Activated CD4-positive, CD25-positive, alpha-beta regulatory T cell treated with anti-CD3 and anti-CD28 coated beads, Interleukin-2, amount 50 U/mL, for 24 hours (primary cell): ENCODE results near the gene CHD6.

Experiments
- ATAC-seq, 2 donors: fragments of 150-1000 bp; cut with Tn5 transposase; one replicate each; pipeline ENCODE4 v1.10.0; 2021; ENCODE audit warnings: mild to moderate bottlenecking in 1 of 2, moderate library complexity in 1 of 2

CHD6 gene

DNA sequence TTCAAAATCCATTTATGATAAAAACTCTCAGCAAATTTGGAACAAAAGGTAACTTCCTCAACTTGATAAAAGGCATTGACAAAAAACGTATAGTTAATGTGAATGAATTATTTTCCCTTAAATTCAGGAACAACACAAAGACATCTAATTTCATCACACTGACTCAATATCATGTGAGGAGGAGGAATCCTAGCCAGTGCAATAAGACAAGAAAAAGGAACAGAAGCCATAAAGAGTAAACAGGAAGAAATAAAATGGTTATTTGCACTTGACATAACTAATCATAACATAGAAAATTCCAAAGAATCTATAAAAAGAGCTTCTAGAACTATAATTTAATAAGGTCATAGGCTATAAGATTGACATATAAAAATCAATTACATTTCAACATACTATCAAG is 31.4 kb downstream of the CHD6 start:
- no peak for ATAC-seq

DNA sequence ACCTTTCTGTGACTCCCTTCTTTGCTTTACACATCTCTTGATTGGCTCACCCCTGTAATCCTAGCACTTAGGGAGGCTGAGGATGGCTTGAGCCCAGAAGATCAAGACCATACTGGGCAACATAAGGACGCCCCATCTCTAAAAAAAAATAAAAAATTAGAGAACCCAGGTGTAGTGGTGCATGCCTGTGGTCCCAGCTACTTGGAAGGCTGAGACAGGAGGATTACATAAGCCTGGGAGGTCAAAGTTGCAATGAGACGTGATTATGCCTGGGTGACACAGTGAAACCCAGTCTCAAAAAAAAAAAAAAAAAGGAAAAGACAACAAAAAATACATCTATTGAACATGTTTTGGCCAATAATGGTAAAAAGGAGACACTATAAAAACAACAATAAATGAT is 37.8 kb downstream of the CHD6 start:
- no peak for ATAC-seq

DNA sequence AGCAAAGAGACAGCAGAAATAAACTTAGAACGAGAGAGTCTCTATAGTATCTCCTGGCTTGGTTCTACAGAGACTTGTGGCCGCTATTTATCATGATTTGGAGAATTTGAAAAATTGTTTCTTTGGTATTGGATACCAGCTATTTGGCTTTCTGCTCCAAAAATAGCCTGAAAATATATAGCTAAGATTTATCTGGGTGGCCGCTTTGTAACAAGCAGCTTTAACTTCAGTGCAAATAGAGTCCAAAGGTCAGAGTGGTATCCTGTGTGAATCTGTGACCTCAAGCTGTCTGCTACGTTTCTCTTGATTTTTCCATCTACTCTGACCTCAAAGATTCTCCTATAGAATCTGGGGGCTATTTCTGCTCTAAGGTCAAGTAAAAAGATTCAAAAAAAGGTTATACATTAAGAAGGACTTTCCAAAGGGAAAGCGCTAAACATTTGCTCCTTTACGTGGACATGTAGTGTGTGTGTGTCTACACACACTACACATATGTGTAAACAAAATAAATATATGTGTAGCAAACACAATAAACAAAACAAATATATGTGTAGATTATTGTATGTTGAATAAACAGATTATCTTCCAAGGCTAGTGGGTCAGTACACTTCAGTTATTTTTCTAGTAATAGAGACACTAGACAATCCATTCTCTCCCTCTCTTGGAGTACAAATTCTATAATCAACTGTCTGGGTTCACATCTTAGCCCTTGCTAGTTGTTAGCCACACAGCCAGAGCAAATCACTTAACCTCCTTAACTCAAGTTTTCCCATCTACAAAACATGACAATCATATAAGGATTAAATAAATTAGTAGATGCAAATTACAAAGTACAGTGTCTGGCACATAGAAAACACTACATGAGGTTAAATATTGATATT is 40.8 kb downstream of the CHD6 start:
- no peak for ATAC-seq

DNA sequence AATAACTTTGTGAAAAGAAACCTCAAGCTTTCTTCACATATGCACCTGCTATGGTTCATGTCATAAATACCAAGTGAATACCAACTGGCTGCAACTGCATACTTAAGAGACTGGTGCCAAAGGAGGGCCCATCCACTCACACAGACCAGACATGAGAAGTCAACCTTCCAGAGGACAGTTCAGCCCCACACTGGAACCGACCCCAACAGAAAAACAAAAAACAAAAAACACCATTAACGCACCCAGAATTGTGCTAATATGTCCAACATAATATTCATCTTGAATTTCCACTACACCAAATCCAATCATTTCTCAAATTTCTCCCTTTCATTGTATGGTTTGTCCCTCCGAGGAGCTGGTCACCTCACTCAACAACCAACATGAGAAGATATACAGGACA is 42.8 kb downstream of the CHD6 start:
- ATAC-seq = no peak

DNA sequence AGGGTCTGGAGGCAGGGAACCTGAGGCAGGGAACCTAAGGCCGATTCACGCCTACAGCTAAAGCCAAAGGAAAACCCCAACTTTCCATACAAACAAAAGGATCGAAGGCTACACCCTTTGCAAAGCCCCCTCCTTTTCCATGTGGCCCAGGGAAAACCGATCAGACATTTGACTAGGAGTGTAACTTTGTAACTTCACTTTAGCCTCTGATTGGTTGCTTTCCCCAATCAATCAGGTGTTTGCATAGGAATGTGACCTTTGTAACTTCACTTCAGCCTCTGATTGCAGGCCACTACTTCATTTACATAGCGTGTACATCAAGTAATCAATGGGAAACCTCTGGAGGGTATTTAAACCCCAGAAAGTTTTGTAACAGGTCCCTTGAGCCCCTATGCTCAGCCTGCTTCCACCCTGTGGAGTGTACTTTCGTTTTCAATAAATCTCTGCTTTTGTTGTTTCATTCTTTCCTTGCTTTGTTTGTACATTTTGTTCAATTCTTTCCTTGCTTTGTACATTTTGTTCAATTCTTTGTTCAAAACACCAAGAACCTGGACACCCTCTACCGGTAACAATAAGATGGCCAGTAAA is 43.3 kb downstream of the CHD6 start:
- ATAC-seq = no peak

- no peak for ATAC-seq
Measured at GRCh38 chr20:41573955-41574354, 44.2 kb downstream of the CHD6 start.

DNA sequence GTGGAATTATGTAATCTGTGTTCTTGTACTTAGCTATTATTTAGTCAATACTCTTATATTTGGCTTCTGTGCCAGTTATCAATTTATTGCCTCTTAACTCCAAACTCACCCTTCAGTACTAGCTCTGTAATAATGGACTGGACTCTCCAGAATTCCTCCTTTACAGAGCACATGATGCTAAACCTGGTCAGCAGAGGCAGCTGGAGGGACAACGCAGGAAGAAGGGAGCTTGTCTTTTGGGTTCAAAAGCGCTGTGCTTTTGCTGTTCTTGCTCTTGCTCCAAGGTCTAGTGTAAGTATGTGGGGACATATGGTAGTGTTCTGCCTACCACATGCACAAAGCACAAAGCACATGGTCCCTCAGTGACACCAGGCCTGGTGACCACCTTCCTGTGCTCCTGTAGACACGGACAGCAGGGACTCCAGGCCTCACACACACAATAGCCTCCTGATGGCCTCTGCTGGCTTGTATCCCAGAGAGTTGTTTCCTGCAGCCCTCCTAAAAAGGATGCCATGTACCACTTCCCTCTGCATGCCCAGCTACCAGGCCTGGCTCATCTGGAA is 46.1 kb downstream of the CHD6 start:
- no peak for ATAC-seq

DNA sequence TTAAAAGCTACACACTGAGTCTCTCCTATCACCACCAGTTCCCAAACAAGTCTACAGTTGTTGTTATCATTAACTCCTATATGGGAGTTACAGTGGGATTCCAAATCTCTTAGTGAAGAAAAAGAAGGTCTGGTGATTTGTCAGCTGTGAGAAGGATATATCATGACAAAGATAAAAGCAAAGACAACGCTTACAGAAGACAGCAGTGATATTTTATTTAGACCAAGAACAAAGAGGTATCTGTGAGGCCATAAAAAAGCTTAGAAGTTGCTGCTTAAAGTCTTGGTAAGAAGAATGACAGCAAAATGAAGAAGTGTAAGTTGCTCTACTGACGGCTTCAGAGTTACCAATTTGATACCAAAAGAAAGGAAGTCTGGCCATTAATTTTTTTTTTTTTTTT is 47.2 kb downstream of the CHD6 start:
- ATAC-seq = no peak

DNA sequence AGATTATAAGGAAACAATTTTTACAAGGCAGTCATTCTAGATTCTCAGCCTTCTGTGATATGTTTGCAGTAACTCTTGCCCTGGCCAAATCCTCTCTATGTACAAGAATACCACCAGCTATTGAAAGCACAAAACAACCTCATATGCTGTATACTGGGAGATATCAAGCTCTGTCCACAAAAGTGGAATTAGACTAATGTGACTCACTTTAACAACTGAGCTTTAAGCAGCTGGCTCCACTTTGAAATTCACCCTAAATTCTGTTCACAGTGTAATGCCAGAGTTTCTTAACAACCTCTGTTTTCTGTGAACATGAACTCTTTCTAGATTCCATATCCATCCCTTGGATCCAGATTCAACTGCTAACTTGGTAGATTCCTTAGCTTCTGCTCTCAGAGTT is 47.6 kb downstream of the CHD6 start:
- ATAC-seq = no peak

DNA sequence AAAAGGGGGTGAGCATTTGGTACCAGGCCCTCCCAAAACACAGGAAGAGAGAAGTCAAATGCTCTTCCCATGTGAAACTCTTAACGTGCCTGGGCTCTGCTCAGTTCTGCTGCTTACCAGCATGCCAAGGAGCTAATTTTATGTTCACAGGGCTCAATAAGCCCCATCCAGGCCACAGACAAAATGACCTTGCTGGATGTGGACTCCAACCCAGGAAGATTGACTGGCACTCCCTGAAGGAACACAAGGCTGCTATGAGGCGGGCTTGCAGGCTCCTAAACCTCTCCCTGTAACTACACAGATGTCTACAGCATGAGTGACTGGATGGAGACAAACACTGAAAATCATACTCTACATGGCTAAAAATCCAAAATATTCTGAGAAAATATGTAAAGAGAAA is 50.6 kb downstream of the CHD6 start:
- ATAC-seq = no peak

DNA sequence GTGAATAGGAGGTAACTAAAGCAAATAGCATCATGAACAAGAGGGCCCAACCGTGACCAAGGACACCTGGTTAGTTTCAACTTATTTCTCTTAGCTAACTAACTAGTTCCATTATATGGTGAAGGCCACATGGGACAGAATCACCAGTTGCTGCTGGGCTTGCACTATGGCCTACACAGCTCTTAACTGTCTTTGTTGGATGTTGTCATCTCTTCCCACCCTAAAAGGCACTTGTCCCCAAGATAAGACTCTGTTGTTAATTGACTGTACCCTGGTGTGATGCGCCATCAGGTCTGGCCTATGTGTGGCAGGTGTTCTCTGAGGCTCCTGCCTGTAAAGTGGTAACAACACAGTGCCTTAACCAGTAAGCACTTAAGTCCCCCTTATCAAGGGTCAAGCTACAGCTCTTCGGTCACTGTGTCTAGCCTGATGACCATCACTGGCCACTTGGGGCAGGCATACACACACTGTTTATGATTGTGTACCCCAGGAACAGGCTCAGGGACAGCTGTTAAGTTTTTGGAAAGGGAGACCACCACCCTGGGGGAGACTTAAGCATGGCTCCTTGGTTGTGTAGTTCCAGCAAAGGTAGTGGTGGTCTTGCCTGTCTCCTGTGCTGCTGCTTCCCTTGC is 51.2 kb downstream of the CHD6 start:
- no peak for ATAC-seq

- no peak for ATAC-seq
Measured at GRCh38 chr20:41563087-41563486, 55.1 kb downstream of the CHD6 start.

- no peak for ATAC-seq
Measured at GRCh38 chr20:41560970-41561369, 57.2 kb downstream of the CHD6 start.

GRCh38 chr20:41559658-41560057 is 58.5 kb downstream of the CHD6 start:
- ATAC-seq = no peak

DNA sequence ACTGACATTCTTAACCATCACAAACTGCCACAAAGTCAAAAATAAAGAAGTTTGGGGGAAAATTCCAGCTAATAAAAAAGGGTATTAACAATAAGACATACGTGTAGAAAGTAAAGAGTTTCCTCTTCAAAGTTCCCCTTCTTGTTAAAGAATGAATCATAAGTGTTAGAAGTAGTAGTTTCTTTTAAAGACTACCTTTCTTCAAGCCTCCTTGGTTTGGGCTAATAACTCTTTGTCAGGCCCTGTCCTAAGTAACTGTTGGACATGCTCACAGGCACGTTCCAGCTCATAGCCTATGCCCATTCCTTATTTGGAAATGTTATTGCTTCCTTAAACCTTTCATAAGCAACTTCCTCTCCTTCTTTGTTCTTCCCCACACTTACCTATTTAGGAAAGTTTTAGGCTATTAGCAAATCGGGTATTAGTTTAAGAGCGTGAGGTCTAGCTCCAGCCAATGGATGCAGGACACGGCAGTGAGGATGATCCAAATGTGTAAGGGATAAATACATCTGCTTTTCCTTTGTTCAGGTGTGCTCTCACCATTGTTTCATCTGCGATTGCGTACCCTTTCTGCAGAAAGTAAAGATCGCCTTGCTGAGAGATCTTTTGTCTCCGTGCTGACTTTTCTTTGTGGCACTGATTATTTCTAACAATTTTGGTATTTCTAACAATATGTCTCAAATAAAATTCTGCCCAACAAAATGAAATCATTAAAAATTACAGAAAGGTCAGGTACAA is 64.9 kb downstream of the CHD6 start:
- ATAC-seq = no peak

DNA sequence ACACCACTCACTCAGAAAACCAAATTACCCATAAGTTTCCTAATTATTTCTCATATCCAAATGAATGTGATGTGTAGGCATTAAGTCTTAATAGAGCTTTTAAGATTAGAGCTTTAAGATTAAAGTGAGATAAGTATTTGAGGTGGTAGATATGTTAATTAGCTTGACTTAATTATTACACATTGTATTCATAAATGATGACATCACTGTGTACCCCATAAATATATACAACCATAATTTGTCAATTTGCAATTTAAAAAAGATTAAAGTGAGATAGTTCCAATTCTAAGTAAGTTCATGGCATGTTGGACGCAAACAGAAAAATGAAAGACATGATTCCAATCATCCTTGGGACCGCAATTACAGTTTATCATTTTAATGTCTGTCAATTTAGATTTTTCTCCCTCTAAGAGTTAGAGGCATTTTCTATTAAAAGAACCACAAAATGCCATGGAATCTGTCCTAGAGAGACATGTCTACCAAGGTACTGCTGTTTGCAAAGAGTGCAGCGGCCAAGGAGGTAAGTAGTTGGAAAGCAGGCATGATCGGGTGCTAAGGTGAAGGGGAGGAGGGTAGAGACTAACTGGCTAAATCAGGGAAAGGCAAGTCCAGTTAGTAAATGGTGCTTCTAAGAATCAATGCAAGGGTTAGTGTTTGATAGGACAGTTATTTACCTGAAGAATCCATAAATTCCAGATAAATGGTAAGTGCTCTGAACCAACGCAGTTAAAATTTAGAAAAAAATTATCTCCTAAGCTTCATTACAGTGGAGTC is 65.7 kb downstream of the CHD6 start:
- ATAC-seq = no peak

GRCh38 chr20:41551011-41551705 is 67.0 kb downstream of the CHD6 start:
- peak in 1 of 2 donors; percentile 24 for ATAC-seq

DNA sequence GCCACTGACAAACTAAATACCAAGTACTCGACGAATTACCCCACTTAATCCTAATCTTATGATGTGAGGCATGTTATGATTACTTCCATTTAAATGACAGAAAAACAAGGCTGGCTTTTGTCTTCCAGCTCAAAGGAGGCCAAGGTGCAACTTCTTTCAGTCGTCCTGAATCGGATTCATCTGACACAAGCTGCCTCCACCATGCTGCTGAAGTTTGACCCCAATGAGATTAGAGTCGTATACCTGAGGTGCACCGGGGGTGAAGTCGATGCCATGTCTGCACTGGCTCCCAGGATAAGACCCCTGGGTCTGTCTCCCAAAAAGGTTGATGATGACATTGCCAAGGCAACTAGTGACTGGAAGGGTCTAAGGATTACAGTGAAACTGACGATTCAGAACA is 71.0 kb downstream of the CHD6 start:
- ATAC-seq = no peak

DNA sequence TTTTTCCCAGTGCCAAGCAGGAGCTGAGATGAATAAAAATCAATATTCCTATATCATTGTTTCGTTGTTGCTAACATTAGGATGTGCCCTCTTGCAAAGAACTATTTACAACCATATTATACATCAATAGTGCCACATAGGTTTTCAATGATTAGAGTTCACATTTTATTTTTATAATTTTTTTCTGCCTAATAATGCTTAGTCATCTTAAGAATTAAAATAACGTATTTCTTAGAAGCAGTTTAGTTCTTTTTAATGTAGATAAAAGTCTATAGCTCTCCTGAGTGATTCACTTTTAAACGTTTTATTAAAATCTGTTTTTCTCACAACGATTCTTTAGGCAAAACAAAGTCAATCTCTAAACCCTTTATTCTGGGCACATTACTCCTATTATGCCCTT is 71.6 kb downstream of the CHD6 start:
- ATAC-seq = no peak

- ATAC-seq = no peak
Measured at GRCh38 chr20:41544472-41544871, 73.7 kb downstream of the CHD6 start.

DNA sequence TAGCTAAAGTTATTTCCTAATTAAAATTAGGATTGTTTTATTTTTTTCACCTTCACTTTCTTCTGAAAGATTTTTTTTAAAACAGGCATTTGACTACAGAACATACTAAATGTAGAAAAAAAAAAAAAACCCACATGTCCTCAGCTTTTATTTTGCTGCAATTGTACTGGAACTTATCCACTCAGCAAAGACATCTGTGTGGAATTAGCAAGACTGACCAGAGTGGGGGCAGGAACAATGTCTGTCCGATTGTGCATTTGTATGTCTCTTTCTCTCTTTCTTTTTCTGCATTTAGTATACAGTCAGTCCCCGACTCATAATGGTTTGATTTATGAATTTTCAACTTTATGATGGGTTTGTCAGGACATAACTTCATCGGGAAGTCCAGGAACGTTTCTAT is 77.3 kb downstream of the CHD6 start:
- ATAC-seq = no peak

DNA sequence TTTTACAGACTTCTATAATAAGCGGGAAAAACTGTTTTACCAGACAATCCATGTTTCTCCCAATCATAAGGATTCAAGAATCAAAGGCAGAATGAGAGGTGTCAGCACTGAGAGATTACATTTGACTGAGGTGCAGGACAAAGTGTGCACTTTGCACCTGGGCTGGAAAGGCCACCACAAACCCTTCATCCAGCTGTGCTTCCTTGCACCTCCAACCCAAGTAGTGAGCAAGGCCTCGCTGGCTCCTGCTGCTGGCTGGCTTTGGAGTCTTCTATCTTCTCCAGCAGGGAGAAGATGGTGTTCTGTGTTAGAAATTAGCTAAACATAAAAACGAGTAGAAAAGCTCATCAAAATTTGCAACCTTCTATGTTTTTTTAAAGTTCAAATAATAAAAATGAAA is 77.7 kb downstream of the CHD6 start:
- no peak for ATAC-seq
